K562 (cell line): ENCODE measurements around the gene FANCD2OS. TPM values are rescaled to one million over a fixed set of nuclear protein-coding genes. Genes with fewer than 3 reads are reported as not detected.
A peak's percentile ranks its signal among the peaks of the same experiment; 100 is the strongest.

Experiments
- ATF3 ChIP-seq, 2 experiments: fragments of 450-650 bp in 1 of 2; sonication (generic) in 1 of 2; formaldehyde crosslinking in 1 of 2; IDR thresholded peaks in 1 of 2; conservative IDR thresholded peaks in 1 of 2; 2 replicates each; pipeline versions ENCODE4 v1.6.1 to v1.8.1; 2016 to 2023; ENCODE audit warnings: mild to moderate bottlenecking in 2 of 2, moderate library complexity in 2 of 2, inconsistent platforms in 1 of 2, missing genetic modification reagents in 1 of 2
- BCOR ChIP-seq: fragments of 450-650 bp; IDR thresholded peaks from 2 replicates; pipeline ENCODE4 v1.6.1; 2016
- BHLHE40 ChIP-seq: IDR thresholded peaks from 2 replicates; pipeline ENCODE4 v1.6.1; 2011; ENCODE audit warnings: low read length, improper control_type of control experiment
- CBX1 ChIP-seq: sonication (generic); IDR thresholded peaks from 2 replicates; pipeline ENCODE4 v1.6.1; 2016; ENCODE audit warnings: antibody characterized with exemption, low read depth, mild to moderate bottlenecking
- COPS2 ChIP-seq: fragments of 450-650 bp; conservative IDR thresholded peaks from 2 replicates; pipeline ENCODE4 v1.6.1; 2016; ENCODE audit warnings: mild to moderate bottlenecking, moderate library complexity
- CTCF ChIP-seq, 3 experiments: IDR thresholded peaks in 2 of 3; conservative IDR thresholded peaks in 1 of 3; 2 replicates each; pipeline ENCODE4 v1.5.1; 2011 to 2012; ENCODE audit warnings: low read length in 3 of 3, mild to moderate bottlenecking in 3 of 3, control low read depth in 2 of 3, improper control_type of control experiment in 1 of 3, inconsistent platforms in 1 of 3, low read depth in 1 of 3, mixed read lengths in 1 of 3, moderate library complexity in 1 of 3; ENCODE audit not compliant: insufficient read depth in 2 of 3
- CTCFL ChIP-seq: IDR thresholded peaks from 2 replicates; pipeline ENCODE4 v1.6.1; 2011; ENCODE audit warnings: borderline replicate concordance, low read depth, mild to moderate bottlenecking, moderate library complexity, low read length; ENCODE audit not compliant: insufficient read depth, poor library complexity, severe bottlenecking
- LARP7 ChIP-seq: fragments of 450-650 bp; IDR thresholded peaks from 2 replicates; pipeline ENCODE4 v1.6.1; 2016
- NFIC ChIP-seq: fragments of 450-650 bp; IDR thresholded peaks from 2 replicates; pipeline ENCODE4 v1.6.1; 2017; ENCODE audit warnings: mild to moderate bottlenecking, inconsistent platforms
- NR2C1 ChIP-seq, 2 experiments: fragments of 450-650 bp; IDR thresholded peaks; 2 replicates each; pipeline ENCODE4 v1.6.1; 2017; ENCODE audit warnings: mild to moderate bottlenecking in 2 of 2, antibody characterized with exemption in 1 of 2, inconsistent platforms in 1 of 2, missing compliant biosample characterization in 1 of 2, missing genetic modification characterization in 1 of 2
- NUFIP1 ChIP-seq: fragments of 450-650 bp; IDR thresholded peaks from 2 replicates; pipeline ENCODE4 v1.6.1; 2018; ENCODE audit not compliant: partially characterized antibody
- POLR2AphosphoS2 ChIP-seq: IDR thresholded peaks from 2 replicates; pipeline ENCODE4 v1.6.1; 2012; ENCODE audit warnings: low read length, improper control_type of control experiment
- POLR3G ChIP-seq: IDR thresholded peaks from 2 replicates; pipeline ENCODE4 v1.6.1; 2011; ENCODE audit not compliant: insufficient read length, insufficient replicate concordance; ENCODE audit errors: extremely low read depth
- RNF219 ChIP-seq: fragments of 250-450 bp; sonication (Bioruptor Pico); IDR thresholded peaks from 2 replicates; pipeline ENCODE4 v1.5.0; 2022; ENCODE audit warnings: mild to moderate bottlenecking
- ZMIZ1 ChIP-seq, 2 experiments: fragments of 150-350 bp in 1 of 2; IDR thresholded peaks; 2 replicates each; pipeline ENCODE4 v1.6.1; 2012 to 2016; ENCODE audit warnings: low read depth in 2 of 2, low read length in 2 of 2, mild to moderate bottlenecking in 1 of 2, moderate library complexity in 1 of 2
- polyA plus RNA-seq, 8 experiments: library from polyadenylated mRNA; depleted of rRNA in 4 of 8; stranded (reverse) in 5 of 8; unstranded in 3 of 8; fragments of >200 nt; fragmentation: Nextera tagmentation in 2 of 8; fragmentation: Illumina TruSeq in 1 of 8; extraction: Ambion mirVana in 2 of 8; extraction: Trizol in 1 of 8; gene quantifications; 2 replicates each; pipeline versions ENCODE4 v1.2.1 to v1.2.3, GENCODE V29; 2011 to 2014; ENCODE audit warnings: inconsistent platforms in 1 of 8, missing spikeins in 1 of 8
- total RNA-seq, 7 experiments: library from RNA; depleted of rRNA in 6 of 7; stranded (reverse); fragments of >200 nt in 6 of 7; fragmentation: Illumina TruSeq in 2 of 7; extraction: Trizol in 2 of 7; gene quantifications; 2 replicates each; pipeline versions ENCODE4 v1.2.1 to v1.2.3, GENCODE V29; 2011 to 2021; ENCODE audit warnings: low replicate concordance in 1 of 7

Gene FANCD2OS
- total and polyA plus RNA-seq, 9 of the 15 experiments (the other 6 are each of a cell fraction or from before 2014, with no cell fraction given), result not detected

- TF ChIP-seq RNF219 (CRISPR knock-in tag) (no peak), ZMIZ1 (IDR thresholded peaks at IDR 0.05; ENCODE audit: low read depth in 2 of 2, low read length in 2 of 2) (0 out of 4 replicates have a peak, but pooled peaks of 1 of the 2 experiments have one; percentile 8), POLR2AphosphoS2 (peak; percentile 82; the same call in 1 of the 2 replicates), POLR3G (no peak), BHLHE40 (no peak), NR2C1 (IDR thresholded peaks at IDR 0.05) (no peak), NR2C1 (tag; IDR thresholded peaks at IDR 0.05) (no peak), ATF3 (IDR thresholded peaks at IDR 0.05) (peak; percentile 54), ATF3 (CRISPR knock-in tag; conservative IDR thresholded peaks at IDR 0.05) (no peak), LARP7 (no peak), COPS2 (no peak), CTCF (IDR thresholded peaks at IDR 0.05 in 2 of 3, conservative IDR thresholded peaks at IDR 0.05 in 1 of 3; ENCODE audit: insufficient read depth in 2 of 3, low read depth in 1 of 3, low read length in 3 of 3) (no peak), NFIC (no peak), NUFIP1 (no peak), CTCFL (no peak), CBX1 (no peak), BCOR (no peak)
Measured at GRCh38 chr3:10154335-10155122, 46.5 kb upstream of the FANCD2OS start (continued).
